Mucosa of descending colon (tissue), 3 donors: ENCODE results near the gene ODF2. TPM values are rescaled to one million over a fixed set of nuclear protein-coding genes. Genes with fewer than 3 reads are reported as not detected.
"Not testable (repeated sequence)": the region's sequence is repeated elsewhere in the genome, so short reads cannot be mapped to it uniquely, and the experiment has no call there.

Experiments
- ATAC-seq: fragments of 200-7000 bp; cut with Tn5 transposase; one replicate; pipeline ENCODE4 v1.9.1; 2020; ENCODE audit warnings: mild to moderate bottlenecking, moderate library complexity
- DNase-seq, 3 donors: peaks; one replicate each; pipeline ENCODE4 v3.0.0-alpha.2; 2020
- H3K36me3 ChIP-seq: fragments of 200-600 bp; one replicate; pipeline ENCODE4 v1.8.0; 2021; ENCODE audit warnings: low read depth, mild to moderate bottlenecking
- H3K4me1 ChIP-seq: fragments of 200-600 bp; one replicate; pipeline ENCODE4 v1.8.0; 2021; ENCODE audit warnings: low read depth, mild to moderate bottlenecking
- H3K4me3 ChIP-seq: fragments of 200-600 bp; one replicate; pipeline ENCODE4 v1.8.0; 2021; ENCODE audit warnings: mild to moderate bottlenecking
- H3K9me3 ChIP-seq: fragments of 200-600 bp; one replicate; pipeline ENCODE4 v1.8.0; 2021; ENCODE audit warnings: mild to moderate bottlenecking
- CTCF ChIP-seq: fragments of 200-600 bp; IDR thresholded peaks from one replicate; pipeline ENCODE4 v1.8.0; 2022; ENCODE audit warnings: antibody characterized with exemption, mild to moderate bottlenecking
- intact Hi-C, 2 donors: fragments of 100-400 bp; cut with DNase I in 1 of 2; cut with micrococcal nuclease in 1 of 2; formaldehyde crosslinking; loops; one replicate each; pipeline versions ENCODE4 v1.11.0 to v1.11.1; 2022; cut with DNase I, micrococcal nuclease
- total RNA-seq, 3 donors: library from RNA; stranded (reverse); fragmentation: NEBNext Ultra II Directional in 2 of 3; extraction: Animal tissue kit (Norgen Biotek cat#: 25700) in 2 of 3; gene quantifications; one replicate each; pipeline versions ENCODE4 v1.2.1 to v1.2.4, GENCODE V29; 2021 to 2023
- donor health status: DM: no; HTN: no; CAD: no; lungs with moderate emphysema.
- donor health status: DM: no; HTN: no; CAD: no.
- donor health status: DM: no; HTN: yes; CAD: no.

ODF2 gene
- total RNA-seq, 3 donors from 2014 or later: 17.1 to 26.1 (median 19.4) TPM

DNA sequence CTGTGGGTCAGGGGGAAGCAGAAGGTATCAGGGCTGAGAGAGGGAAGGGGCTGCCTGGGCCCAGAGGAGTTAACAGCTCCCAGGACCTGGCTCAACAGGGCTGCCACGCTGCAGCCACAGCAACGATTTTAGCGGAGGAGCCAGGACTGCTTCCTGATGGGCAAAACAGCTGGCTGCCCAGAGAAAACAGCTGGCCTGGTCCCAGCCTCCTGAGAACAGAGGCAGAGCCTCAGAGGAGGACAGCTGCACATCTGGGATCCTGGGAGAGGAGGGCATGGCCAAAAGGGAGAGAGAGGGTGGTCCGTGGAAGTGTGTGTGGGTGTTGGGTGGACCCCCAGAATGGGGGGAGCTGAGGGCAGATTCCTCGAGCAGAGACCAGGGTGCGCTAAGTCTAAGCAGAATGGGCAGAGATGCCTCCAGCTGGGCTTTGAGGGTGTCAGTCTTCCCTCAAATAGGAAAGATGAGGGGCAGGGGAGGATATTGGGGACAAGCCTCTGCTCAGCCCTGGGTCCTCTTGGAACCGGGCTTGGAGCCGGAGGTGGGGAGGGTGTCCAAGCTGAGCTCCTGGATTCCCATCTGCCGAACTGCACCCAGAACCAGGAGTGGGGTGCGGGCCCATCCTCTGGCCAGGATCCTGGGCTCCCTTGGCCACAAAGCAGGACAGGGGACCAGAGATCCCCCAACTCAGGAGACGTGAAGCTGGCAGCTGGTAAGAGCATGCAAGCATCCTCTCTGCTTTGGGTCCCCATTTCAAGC is 44.3 kb upstream of the ODF2 start:
- H3K4me1 ChIP-seq: peaks cover 4% of the 10 kb centered on the region
- no peak for ATAC-seq
- no peak for TF ChIP-seq CTCF
- DNase-seq: no peak
- H3K9me3 ChIP-seq: no peaks in the 10 kb centered on the region
- intact Hi-C loops: no loop called here
- H3K36me3 ChIP-seq: no peaks in the 10 kb centered on the region
- no peak overlapping the region for H3K4me3 ChIP-seq

- intact Hi-C loops: no loop called here
- TF ChIP-seq CTCF: no peak
- peak in 2 of 3 donors; percentile 45 to 50 for DNase-seq
These were observed 43.6 kb upstream of the ODF2 start for GRCh38 chr9:128412120-128412790.

DNA sequence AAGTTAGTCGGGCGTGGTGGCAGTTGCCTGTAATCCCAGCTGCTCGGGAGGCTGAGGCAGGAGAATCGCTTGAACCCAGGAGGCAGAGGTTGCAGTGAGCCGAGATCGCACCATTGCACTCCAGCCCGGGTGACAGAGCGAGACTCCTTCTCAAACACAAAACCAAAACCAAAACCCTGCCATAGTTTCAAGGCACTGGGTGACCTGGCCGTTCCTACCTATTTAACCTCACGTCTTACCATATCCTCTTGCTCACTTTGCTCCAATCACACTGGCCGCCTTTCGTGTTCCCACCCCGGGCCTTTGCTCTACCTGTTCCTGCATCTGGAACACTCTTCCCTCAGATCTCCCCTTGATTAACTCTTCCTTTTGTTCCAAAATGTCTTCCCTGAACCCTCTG is 42.1 kb upstream of the ODF2 start:
- intact Hi-C loops, H3K9me3 ChIP-seq, DNase-seq, H3K4me1 ChIP-seq, H3K36me3 ChIP-seq, H3K4me3 ChIP-seq, ATAC-seq: not testable (repeated sequence)

More at GRCh38 chr9:128412120-128412790, 43.6 kb upstream of the ODF2 start:
- ATAC-seq: no peak
- Histone ChIP-seq H3K36me3 (no peaks in the 10 kb centered on the region), H3K9me3 (no peaks in the 10 kb centered on the region), H3K4me1 (peaks cover 4% of the 10 kb centered on the region), H3K4me3 (no peak overlapping the region)

DNA sequence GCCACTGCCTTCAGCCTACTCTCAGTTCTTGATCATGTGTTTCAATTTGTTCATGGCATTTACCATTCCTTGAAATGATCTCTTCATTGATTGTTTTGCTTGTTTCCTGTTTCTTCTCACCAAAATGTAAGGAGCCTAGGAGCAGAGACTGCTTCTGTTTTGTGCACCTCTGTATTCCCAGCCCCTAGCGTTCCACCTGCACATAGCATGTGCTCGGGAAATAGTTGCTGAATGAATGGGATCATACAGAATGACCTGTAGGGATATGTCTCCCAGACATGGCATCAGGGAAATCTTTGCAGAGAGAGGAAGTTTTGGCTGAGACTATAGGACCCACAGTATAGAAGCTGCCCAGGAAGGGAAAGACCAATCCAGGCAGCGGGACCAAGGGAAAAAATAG is 41.3 kb upstream of the ODF2 start:
- Histone ChIP-seq H3K9me3 (no peaks in the 10 kb centered on the region), H3K4me3 (no peak overlapping the region), H3K4me1 (peaks cover 7% of the 10 kb centered on the region), H3K36me3 (no peaks in the 10 kb centered on the region)
- no peak for TF ChIP-seq CTCF
- ATAC-seq (peak; percentile 26), DNase-seq (no peak)
- intact Hi-C loops: no loop called here

- Histone ChIP-seq H3K4me3 (no peak overlapping the region), H3K9me3 (no peaks in the 10 kb centered on the region), H3K36me3 (no peaks in the 10 kb centered on the region), H3K4me1 (peaks cover 14% of the 10 kb centered on the region)
- TF ChIP-seq CTCF: no peak
- intact Hi-C loops: no loop called here
- ATAC-seq (peak; percentile 73), DNase-seq (peak in 1 of 3 donors; percentile 12)
These were observed 40.5 kb upstream of the ODF2 start for GRCh38 chr9:128415281-128415680.

GRCh38 chr9:128416014-128416413 is 39.8 kb upstream of the ODF2 start:
- Histone ChIP-seq H3K4me3 (no peak overlapping the region), H3K36me3 (no peaks in the 10 kb centered on the region), H3K9me3 (no peaks in the 10 kb centered on the region), H3K4me1 (peaks cover 20% of the 10 kb centered on the region)
- TF ChIP-seq CTCF: no peak
- DNase-seq: no peak
- intact Hi-C loops: no loop called here
- no peak for ATAC-seq
